GM10266 (cell line): ENCODE measurements around the gene EFNA4.

Experiments
- DNase-seq: peaks from one replicate; pipeline ENCODE4 v3.0.0; 2012; ENCODE audit errors: extremely low spot score
- CTCF ChIP-seq: IDR thresholded peaks from 2 replicates; pipeline ENCODE4 v1.5.1; 2012; ENCODE audit warnings: mild to moderate bottlenecking, low read depth; ENCODE audit not compliant: control insufficient read depth, insufficient read depth; ENCODE audit errors: missing control alignments

Gene EFNA4

GRCh38 chr1:155064111-155064831 lies 731 bp downstream of the EFNA4 start:
- TF ChIP-seq CTCF: no peak
- DNase-seq: peak; percentile 76

GRCh38 chr1:155064832-155065429 lies 1.4 kb downstream of the EFNA4 start:
- no peak for TF ChIP-seq CTCF

GRCh38 chr1:155066777-155067176 lies 3.2 kb downstream of the EFNA4 start:
- no peak for DNase-seq
- no peak for TF ChIP-seq CTCF

More at GRCh38 chr1:155064832-155065429, 1.4 kb downstream of the EFNA4 start:
- no peak for DNase-seq

- TF ChIP-seq CTCF: no peak
- DNase-seq: no peak
Observed at GRCh38 chr1:155068599-155068998, 5.1 kb downstream of the EFNA4 start.

GRCh38 chr1:155069551-155070157 lies 6.1 kb downstream of the EFNA4 start:
- DNase-seq: no peak
- TF ChIP-seq CTCF: no peak

GRCh38 chr1:155070158-155070621 lies 6.7 kb downstream of the EFNA4 start:
- no peak for TF ChIP-seq CTCF
- DNase-seq: no peak
